ENCODE results near the gene DLGAP3.

DLGAP3 gene, protein sequence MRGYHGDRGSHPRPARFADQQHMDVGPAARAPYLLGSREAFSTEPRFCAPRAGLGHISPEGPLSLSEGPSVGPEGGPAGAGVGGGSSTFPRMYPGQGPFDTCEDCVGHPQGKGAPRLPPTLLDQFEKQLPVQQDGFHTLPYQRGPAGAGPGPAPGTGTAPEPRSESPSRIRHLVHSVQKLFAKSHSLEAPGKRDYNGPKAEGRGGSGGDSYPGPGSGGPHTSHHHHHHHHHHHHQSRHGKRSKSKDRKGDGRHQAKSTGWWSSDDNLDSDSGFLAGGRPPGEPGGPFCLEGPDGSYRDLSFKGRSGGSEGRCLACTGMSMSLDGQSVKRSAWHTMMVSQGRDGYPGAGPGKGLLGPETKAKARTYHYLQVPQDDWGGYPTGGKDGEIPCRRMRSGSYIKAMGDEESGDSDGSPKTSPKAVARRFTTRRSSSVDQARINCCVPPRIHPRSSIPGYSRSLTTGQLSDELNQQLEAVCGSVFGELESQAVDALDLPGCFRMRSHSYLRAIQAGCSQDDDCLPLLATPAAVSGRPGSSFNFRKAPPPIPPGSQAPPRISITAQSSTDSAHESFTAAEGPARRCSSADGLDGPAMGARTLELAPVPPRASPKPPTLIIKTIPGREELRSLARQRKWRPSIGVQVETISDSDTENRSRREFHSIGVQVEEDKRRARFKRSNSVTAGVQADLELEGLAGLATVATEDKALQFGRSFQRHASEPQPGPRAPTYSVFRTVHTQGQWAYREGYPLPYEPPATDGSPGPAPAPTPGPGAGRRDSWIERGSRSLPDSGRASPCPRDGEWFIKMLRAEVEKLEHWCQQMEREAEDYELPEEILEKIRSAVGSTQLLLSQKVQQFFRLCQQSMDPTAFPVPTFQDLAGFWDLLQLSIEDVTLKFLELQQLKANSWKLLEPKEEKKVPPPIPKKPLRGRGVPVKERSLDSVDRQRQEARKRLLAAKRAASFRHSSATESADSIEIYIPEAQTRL

DNA sequence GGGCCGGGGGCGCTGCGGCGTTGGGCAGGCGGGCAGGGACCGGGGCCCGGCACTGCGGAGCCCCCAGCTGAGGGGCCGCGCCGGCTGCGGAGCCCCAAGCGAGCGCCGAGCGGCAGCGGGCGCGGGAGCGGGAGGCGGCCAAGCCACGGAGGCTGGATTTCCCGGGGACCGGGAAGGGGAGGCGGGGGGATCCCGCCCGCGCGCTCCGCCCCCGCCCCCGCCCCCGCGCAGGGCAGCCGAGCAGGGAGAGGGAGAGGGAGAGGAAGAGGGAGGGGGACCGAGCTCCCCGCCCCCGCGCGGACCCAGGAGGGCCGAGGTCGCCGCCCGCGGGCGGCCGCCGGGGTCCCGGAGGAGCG is at the start of gene DLGAP3:
DLGAP3 (minus strand) TSS at position 154 of the 356 bp plus-strand sequence. CDS start 24,267 bp downstream, outside the sequence.
- DNase-seq (ENCODE audit: low spot score): peak; percentile 57

DNA sequence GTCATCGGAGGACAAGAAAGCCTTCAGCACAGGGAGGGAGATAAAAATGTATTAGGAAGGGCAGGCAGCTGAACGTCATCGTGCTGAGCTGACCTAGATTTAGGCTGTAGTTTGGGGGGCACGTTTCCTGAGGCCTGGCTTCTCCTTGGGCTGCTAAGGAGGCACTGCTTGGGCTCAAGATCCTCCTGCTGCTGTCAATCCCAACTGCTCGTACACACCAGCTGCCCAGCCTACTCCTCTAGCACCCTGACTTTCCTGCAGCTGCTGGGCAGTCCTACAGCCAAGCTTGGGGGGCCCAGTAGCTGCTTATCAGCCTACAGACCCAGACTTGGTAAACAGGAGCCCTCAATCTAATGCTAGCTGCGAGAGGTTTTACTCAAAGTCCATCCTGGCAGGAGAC is 49.5 kb upstream of the DLGAP3 start:
- TF ChIP-seq, protein P1, sequence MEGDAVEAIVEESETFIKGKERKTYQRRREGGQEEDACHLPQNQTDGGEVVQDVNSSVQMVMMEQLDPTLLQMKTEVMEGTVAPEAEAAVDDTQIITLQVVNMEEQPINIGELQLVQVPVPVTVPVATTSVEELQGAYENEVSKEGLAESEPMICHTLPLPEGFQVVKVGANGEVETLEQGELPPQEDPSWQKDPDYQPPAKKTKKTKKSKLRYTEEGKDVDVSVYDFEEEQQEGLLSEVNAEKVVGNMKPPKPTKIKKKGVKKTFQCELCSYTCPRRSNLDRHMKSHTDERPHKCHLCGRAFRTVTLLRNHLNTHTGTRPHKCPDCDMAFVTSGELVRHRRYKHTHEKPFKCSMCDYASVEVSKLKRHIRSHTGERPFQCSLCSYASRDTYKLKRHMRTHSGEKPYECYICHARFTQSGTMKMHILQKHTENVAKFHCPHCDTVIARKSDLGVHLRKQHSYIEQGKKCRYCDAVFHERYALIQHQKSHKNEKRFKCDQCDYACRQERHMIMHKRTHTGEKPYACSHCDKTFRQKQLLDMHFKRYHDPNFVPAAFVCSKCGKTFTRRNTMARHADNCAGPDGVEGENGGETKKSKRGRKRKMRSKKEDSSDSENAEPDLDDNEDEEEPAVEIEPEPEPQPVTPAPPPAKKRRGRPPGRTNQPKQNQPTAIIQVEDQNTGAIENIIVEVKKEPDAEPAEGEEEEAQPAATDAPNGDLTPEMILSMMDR (IDR thresholded peaks at IDR 0.05; ENCODE audit: extremely low read depth, missing control alignments): no peak
- no peak for DNase-seq (ENCODE audit: low spot score)

More for the DNA sequence above, at the start of gene DLGAP3:
- TF ChIP-seq, protein P1 (IDR thresholded peaks at IDR 0.05; ENCODE audit: extremely low read depth, missing control alignments): no peak

DNA sequence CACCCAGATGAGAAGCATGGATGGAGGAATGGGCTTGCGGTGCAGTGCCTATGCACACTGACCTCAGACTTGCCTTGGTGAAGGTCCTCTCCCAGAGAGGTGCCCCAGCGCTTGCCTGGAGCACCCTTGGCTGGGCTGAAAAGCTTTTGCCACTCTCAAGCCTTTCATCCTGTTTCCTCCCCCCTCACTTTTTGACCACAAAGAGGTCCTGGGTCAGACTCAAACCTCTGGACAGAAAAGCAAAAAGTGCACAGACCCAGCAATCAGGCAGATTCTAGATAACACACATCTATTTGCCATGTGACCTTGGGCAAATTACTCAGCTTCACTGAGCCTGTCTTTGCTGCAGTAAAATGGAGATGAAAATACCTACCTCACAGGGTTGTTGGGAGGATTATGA is 48.4 kb upstream of the DLGAP3 start:
- no peak for DNase-seq (ENCODE audit: low spot score)
- TF ChIP-seq, protein P1 (IDR thresholded peaks at IDR 0.05; ENCODE audit: extremely low read depth, missing control alignments): no peak

DNA sequence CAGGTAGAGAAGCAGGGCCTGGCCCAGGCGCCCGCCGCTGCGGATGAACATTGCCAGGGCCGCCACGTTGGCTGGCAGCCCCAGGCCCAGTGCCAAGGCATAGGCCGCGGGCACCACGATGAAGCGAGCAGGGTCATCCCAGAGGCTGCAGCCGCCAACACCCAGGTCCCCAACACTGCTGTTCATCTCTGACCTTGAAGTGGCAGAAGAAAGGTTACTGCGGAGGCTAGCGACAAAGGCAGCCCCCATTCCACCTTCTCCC is 47.7 kb upstream of the DLGAP3 start:
- TF ChIP-seq, protein P1 (IDR thresholded peaks at IDR 0.05; ENCODE audit: extremely low read depth, missing control alignments): no peak

DNA sequence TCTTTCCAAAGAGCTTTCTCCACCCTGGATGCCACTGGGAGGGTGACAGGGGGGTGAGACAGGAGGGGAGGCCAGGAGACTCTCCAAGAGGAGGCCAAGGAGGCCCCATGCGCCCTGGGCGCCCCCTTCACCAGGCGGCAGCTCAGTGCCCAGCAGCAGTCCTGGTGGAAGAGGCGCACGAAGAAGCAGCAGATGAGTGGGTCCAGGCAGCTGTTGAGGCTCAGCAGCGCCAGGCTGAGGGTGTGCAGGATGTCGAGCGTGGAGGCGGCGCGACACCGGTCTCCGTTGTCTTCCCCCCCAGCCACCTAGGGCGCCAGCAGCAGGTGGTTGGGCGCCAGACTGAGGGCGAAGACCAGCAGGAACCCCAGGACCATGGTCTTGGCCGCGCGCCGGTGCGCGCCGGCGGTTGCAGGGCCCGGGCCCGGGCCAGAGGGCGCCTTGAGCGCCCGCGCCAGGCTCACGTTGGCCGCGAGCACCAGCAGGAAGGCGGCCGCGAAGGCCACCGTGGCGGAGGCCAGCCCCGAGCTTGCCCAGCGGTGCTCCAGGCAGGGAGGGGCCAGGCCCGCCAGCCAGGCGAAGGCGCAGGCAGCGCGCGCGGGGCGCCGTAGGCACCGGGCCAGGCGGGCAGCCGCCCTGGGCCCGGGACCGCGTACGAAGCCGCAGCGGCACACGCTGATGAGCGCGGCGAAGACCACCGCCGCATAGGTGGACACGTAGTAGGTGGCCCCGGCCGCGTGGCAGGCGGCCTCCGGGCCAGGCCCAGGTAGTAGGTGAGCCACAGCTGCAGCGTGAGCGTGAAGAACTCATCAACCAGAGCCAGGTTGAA is 47.1 kb upstream of the DLGAP3 start:
- TF ChIP-seq, protein P1 (IDR thresholded peaks at IDR 0.05; ENCODE audit: extremely low read depth, missing control alignments): no peak
- no peak for DNase-seq (ENCODE audit: low spot score)

More for the DNA sequence above, 47.7 kb upstream of the DLGAP3 start:
- DNase-seq (ENCODE audit: low spot score): no peak

DNA sequence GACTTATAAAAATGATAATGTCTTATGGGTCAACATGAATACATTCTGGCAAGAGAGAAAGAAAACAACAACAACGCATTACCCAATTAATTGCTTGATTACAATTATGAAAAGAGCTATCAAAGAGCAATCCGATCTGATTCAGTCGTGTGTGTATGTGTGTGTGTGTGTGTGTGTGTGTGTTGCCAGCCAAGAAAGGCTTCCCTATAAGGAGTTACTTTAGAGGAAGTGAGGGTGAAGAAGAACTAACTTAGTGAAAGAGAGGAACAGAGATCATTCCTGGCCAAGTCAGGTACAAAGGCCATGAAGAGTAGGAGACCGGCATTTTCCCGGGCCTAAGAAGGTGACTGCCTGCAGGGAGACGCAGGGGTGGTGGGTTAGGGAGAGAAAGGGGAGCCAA is 46.3 kb upstream of the DLGAP3 start:
- TF ChIP-seq, protein P1 (IDR thresholded peaks at IDR 0.05; ENCODE audit: extremely low read depth, missing control alignments): no peak
- DNase-seq (ENCODE audit: low spot score): no peak
